GM12891 (cell line): ENCODE results near the gene GNG13.

Source experiments
- POLR2A ChIP-seq: IDR thresholded peaks from 2 replicates; pipeline ENCODE4 v1.6.1; 2011; ENCODE audit warnings: low read depth, low read length, control low read depth
- POLR2AphosphoS5 ChIP-seq: IDR thresholded peaks from 2 replicates; pipeline ENCODE4 v1.6.1; 2011; ENCODE audit warnings: low read depth, low read length, control low read depth
- SPI1 ChIP-seq: IDR thresholded peaks from 2 replicates; pipeline ENCODE4 v1.6.1; 2011; ENCODE audit warnings: low read depth, low read length, control low read depth
- TAF1 ChIP-seq: IDR thresholded peaks from 2 replicates; pipeline ENCODE4 v1.6.1; 2011; ENCODE audit warnings: low read depth, low read length, control low read depth

DNA sequence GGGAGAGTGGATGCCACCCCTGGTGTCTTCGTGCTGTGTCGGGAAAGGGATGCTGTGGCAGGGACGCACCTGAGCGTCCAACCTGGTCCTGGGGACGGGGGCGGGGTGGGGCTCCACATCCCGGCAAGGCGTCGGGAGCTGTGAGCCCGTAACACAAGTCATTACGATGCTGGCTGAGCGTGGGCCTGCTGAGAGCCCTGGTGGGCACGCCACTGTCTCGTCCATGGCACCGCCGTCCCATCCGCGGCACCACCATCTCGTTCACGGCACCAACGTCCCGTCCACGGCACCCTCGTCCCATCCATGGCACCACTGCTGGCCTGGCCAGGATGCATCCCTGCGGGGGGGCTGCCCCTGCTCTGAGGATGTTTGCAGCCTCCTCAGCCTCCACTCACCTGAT lies 24.1 kb upstream of the GNG13 start:
- TF ChIP-seq POLR2A: no peak
- TF ChIP-seq POLR2AphosphoS5: no peak
- TF ChIP-seq TAF1: no peak
- no peak for TF ChIP-seq SPI1
